K562 (cell line): Measurements from ENCODE around the gene BSX. TPM values are rescaled to one million over a fixed set of nuclear protein-coding genes. Genes with fewer than 3 reads are reported as not detected.

Source experiments
- ATAC-seq: fragments of 200-7000 bp; cut with Tn5 transposase; 3 replicates; pipeline ENCODE4 v1.9.1; 2020; ENCODE audit warnings: moderate library complexity
- BruUV-seq: library from RNA; stranded (reverse); fragments of 400-500 nt; replicated peaks from 2 replicates; lab custom pipeline; 2021; lab: Mats Ljungman, UMichigan
- CTCF ChIA-PET: fragments of 300-600 bp; formaldehyde crosslinking; extraction: SDS; loops from one replicate; lab custom pipeline; 2021; ENCODE audit warnings: low intra/inter-chr PET ratio; lab: Yijun Ruan, JAX
- POLR2A ChIA-PET: fragments of 300-600, 350-650 bp; sonication (Branson Sonifier 250); formaldehyde crosslinking; extraction: SDS; loops from one replicate; lab custom pipeline; 2021; ENCODE audit warnings: antibody characterized with exemption, inconsistent platforms; lab: Yijun Ruan, JAX
- DNase-seq, 4 experiments: peaks; one replicate each; pipeline versions ENCODE4 v3.0.0 to v3.0.0-alpha.2; 2011 to 2018; ENCODE audit warnings: low spot score in 3 of 4, mixed read lengths in 3 of 4; ENCODE audit errors: extremely low read depth in 1 of 4
- FAIRE-seq: peaks from 2 replicates; lab custom pipeline; 2011; peaks lifted over from hg19 to GRCh38; lab: Jason Lieb, UNC
- H2AFZ ChIP-seq: 2 replicates; pipeline ENCODE4 v1.6.0; 2011; ENCODE audit warnings: low read depth, low read length, control low read depth, inconsistent platforms
- H3K27ac ChIP-seq: fragments of 200-600 bp; 3 replicates; pipeline ENCODE4 v1.8.0; 2011; ENCODE audit warnings: low read depth, mild to moderate bottlenecking, control low read depth, inconsistent platforms, low read length, moderate library complexity, mixed read lengths; ENCODE audit errors: extremely low read depth
- H3K27me3 ChIP-seq, 2 experiments: fragments of 300-600 bp in 1 of 2; 2 replicates in 1 of 2; 3 replicates in 1 of 2; pipeline versions ENCODE4 v1.6.0 to v1.8.0; 2011; ENCODE audit warnings: inconsistent platforms in 2 of 2, low read length in 2 of 2, mild to moderate bottlenecking in 1 of 2, mixed read lengths in 1 of 2, moderate library complexity in 1 of 2; ENCODE audit not compliant: control insufficient read depth in 2 of 2, insufficient read depth in 2 of 2
- H3K36me3 ChIP-seq: fragments of 300-600 bp; 3 replicates; pipeline ENCODE4 v1.8.0; 2011; ENCODE audit warnings: mild to moderate bottlenecking, low read length, inconsistent platforms; ENCODE audit not compliant: control insufficient read depth, insufficient read depth
- H3K4me1 ChIP-seq, 2 experiments: fragments of 200-600 bp in 1 of 2; replicated peaks in 1 of 2; 2 replicates in 1 of 2; 3 replicates in 1 of 2; pipeline versions ENCODE4 v1.5.1 to v1.8.0; 2011; ENCODE audit warnings: inconsistent platforms in 2 of 2, low read length in 2 of 2, mild to moderate bottlenecking in 1 of 2, mixed read lengths in 1 of 2, moderate library complexity in 1 of 2; ENCODE audit not compliant: control insufficient read depth in 2 of 2, insufficient read depth in 2 of 2
- H3K4me2 ChIP-seq: 2 replicates; pipeline ENCODE4 v1.6.1; 2011; ENCODE audit warnings: low read length, control low read depth, inconsistent platforms, mixed read lengths; ENCODE audit not compliant: insufficient read depth
- H3K4me3 ChIP-seq: fragments of 200-600 bp; sonication (generic), shearing (Covaris generic); 2 replicates; pipeline ENCODE4 v1.5.1; 2016; ENCODE audit warnings: control low read depth, inconsistent platforms
- H3K79me2 ChIP-seq: fragments of 200-600 bp; 3 replicates; pipeline ENCODE4 v1.8.0; 2011; ENCODE audit warnings: low read length, inconsistent platforms; ENCODE audit not compliant: control insufficient read depth, insufficient read depth
- H3K9ac ChIP-seq, 2 experiments: 2 replicates each; pipeline versions ENCODE4 v1.6.0 to v1.6.1; 2011; ENCODE audit warnings: low read depth in 2 of 2, low read length in 2 of 2, control low read depth in 1 of 2, inconsistent platforms in 1 of 2, mild to moderate bottlenecking in 1 of 2, mixed read lengths in 1 of 2; ENCODE audit not compliant: insufficient read depth in 1 of 2
- H3K9me1 ChIP-seq: one replicate; pipeline ENCODE4 v1.6.0; 2011; ENCODE audit warnings: inconsistent platforms, mild to moderate bottlenecking, low read length, moderate library complexity; ENCODE audit not compliant: control insufficient read depth, insufficient read depth
- H3K9me3 ChIP-seq: replicated peaks from 2 replicates; pipeline ENCODE4 v1.5.1; 2011; ENCODE audit warnings: low read depth, low read length, inconsistent platforms; ENCODE audit not compliant: control insufficient read depth, insufficient read depth
- H4K20me1 ChIP-seq: replicated peaks from 2 replicates; pipeline ENCODE4 v1.6.1; 2011; ENCODE audit warnings: low read length, inconsistent platforms, mixed read lengths; ENCODE audit not compliant: control insufficient read depth, insufficient read depth
- CHCHD3 ChIP-seq: fragments of 250-450 bp; sonication (Bioruptor Pico); IDR thresholded peaks from 2 replicates; pipeline ENCODE4 v2.1.2; 2022; ENCODE audit warnings: mild to moderate bottlenecking
- PBX2 ChIP-seq, 2 experiments: IDR thresholded peaks in 1 of 2; conservative IDR thresholded peaks in 1 of 2; 2 replicates each; pipeline ENCODE4 v1.6.1; 2016; ENCODE audit warnings: low read depth in 2 of 2, mild to moderate bottlenecking in 1 of 2, missing compliant biosample characterization in 1 of 2, missing genetic modification characterization in 1 of 2, moderate library complexity in 1 of 2
- POLR2G ChIP-seq: fragments of 200-400 bp; formaldehyde crosslinking; IDR thresholded peaks from 2 replicates; pipeline ENCODE4 v1.6.1; 2017; ENCODE audit warnings: low read depth, mild to moderate bottlenecking, antibody characterized with exemption, low read length, moderate library complexity
- PYGO2 ChIP-seq: fragments of 450-650 bp; IDR thresholded peaks from 2 replicates; pipeline ENCODE4 v1.6.1; 2016; ENCODE audit warnings: mild to moderate bottlenecking, missing genetic modification characterization, moderate library complexity, missing compliant biosample characterization
- RBM22 ChIP-seq: fragments of 200-400 bp; formaldehyde crosslinking; IDR thresholded peaks from 2 replicates; pipeline ENCODE4 v1.6.1; 2018; ENCODE audit warnings: low read length, low read depth; ENCODE audit not compliant: poor library complexity, severe bottlenecking
- SFPQ ChIP-seq: fragments of 200-400 bp; formaldehyde crosslinking; IDR thresholded peaks from 2 replicates; pipeline ENCODE4 v1.6.1; 2017; ENCODE audit warnings: mild to moderate bottlenecking, low read depth, low read length, moderate library complexity
- ZNF239 ChIP-seq: fragments of 250-450 bp; sonication (Bioruptor Pico); IDR thresholded peaks from 2 replicates; pipeline ENCODE4 v1.4.0; 2020; ENCODE audit warnings: mild to moderate bottlenecking
- ZNF263 ChIP-seq: sonication (generic); formaldehyde crosslinking; IDR thresholded peaks from 2 replicates; pipeline ENCODE4 v1.8.0; 2022; ENCODE audit warnings: mild to moderate bottlenecking, missing genetic modification reagents, borderline replicate concordance
- WGBS: fragments of 100-300 bp; shearing (Covaris generic); methylation state at CpG from one replicate; pipeline ENCODE4 v1.1.6; 2016; ENCODE audit warnings: low coverage, mixed read lengths; ENCODE audit not compliant: insufficient coverage; ENCODE audit errors: missing lambda C conversion rate; 5-methylcytosine and 5-hydroxymethylcytosine counted together
- in situ Hi-C: fragments of 300-500 bp; cut with MboI; formaldehyde crosslinking; loops from 4 replicates; pipeline ENCODE4 v1.15.0; 2018; ENCODE audit warnings: inconsistent platforms, mixed read lengths
- intact Hi-C: fragments of 100-400 bp; cut with micrococcal nuclease; formaldehyde crosslinking; loops from 2 replicates; pipeline ENCODE4 v1.14.2; 2022
- polyA plus RNA-seq, 8 experiments: library from polyadenylated mRNA; depleted of rRNA in 4 of 8; stranded (reverse) in 5 of 8; unstranded in 3 of 8; fragments of >200 nt; fragmentation: Nextera tagmentation in 2 of 8; fragmentation: Illumina TruSeq in 1 of 8; extraction: Ambion mirVana in 2 of 8; extraction: Trizol in 1 of 8; gene quantifications; 2 replicates each; pipeline versions ENCODE4 v1.2.1 to v1.2.3, GENCODE V29; 2011 to 2014; ENCODE audit warnings: inconsistent platforms in 1 of 8, missing spikeins in 1 of 8
- total RNA-seq, 7 experiments: library from RNA; depleted of rRNA in 6 of 7; stranded (reverse); fragments of >200 nt in 6 of 7; fragmentation: Illumina TruSeq in 2 of 7; extraction: Trizol in 2 of 7; gene quantifications; 2 replicates each; pipeline versions ENCODE4 v1.2.1 to v1.2.3, GENCODE V29; 2011 to 2021; ENCODE audit warnings: low replicate concordance in 1 of 7

Gene BSX
- total and polyA plus RNA-seq, 9 of the 15 experiments (the other 6 are each of a cell fraction or from before 2014, with no cell fraction given): not detected

DNA sequence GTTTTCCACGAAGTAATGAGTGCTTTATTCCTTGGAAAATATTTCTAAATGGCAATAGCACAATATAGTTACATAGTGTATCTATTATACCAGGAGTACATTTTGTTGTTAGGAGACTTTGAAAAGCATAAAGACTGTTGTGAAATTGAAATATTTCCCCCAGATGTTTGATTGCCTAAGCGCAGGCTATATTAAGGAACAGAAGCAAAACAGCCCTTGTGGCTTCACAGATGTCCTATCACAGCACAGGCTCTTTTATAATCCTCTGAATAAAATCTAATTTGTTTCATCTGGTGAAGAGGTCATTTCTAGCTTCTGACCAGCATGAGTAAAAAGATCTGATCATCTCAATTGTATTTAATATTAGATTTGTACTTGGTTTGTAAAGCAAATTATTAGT is 48.2 kb downstream of the BSX start (continued):
- no peak for TF ChIP-seq SFPQ
- TF ChIP-seq PBX2 (CRISPR knock-in tag; IDR thresholded peaks at IDR 0.05; ENCODE audit: low read depth): no peak
- no peak for TF ChIP-seq PBX2 (tag; conservative IDR thresholded peaks at IDR 0.05; ENCODE audit: low read depth)
- no peak for TF ChIP-seq CHCHD3 (CRISPR knock-in tag)
- TF ChIP-seq ZNF263 (CRISPR knock-in tag): no peak
- TF ChIP-seq, all 486 proteins: peak for 0

DNA sequence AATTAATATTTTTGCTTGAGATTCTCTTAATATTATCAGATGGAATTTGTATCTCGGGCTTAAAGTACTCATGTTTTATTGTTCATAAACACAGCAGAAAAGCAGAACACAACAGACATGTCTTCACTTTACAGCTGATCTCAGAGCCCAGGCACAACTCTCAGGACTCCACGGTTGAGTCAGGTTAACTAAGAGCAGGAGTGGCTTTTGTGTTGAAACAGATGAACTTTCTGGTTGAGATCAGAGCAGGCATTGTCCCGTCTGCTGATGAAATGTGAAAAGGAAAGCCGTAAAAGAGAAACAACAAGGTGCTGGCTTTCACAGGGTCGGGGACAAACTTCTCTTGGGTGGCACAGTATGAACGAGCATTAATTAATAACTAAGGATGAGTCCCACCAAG is 50.1 kb downstream of the BSX start:
- DNase-seq (no peak), FAIRE-seq (no peak), ATAC-seq (no peak)
- H3K4me3 ChIP-seq: no peak overlapping the region
- H3K4me1 ChIP-seq: no peaks in the 10 kb centered on the region
- POLR2A ChIA-PET: no interaction called here
- H3K79me2 ChIP-seq: no peaks in the 10 kb centered on the region
- CTCF ChIA-PET: no interaction called here
- H3K9ac ChIP-seq: no peak overlapping the region
- 0% methylated on average over 6 of the region's 6 CpGs for WGBS
- no TSS peak for BruUV-seq
- no peak overlapping the region for H3K27ac ChIP-seq
- no peaks in the 10 kb centered on the region for H4K20me1 ChIP-seq
- no peak overlapping the region for H2AFZ ChIP-seq
- no peaks in the 10 kb centered on the region for H3K9me3 ChIP-seq
- H3K36me3 ChIP-seq: no peaks in the 10 kb centered on the region
- intact Hi-C loops: no loop called here
- in situ Hi-C loops: no loop called here
- no peak for TF ChIP-seq PYGO2 (tag)
- no peak for TF ChIP-seq POLR2G
- TF ChIP-seq RBM22: no peak
- TF ChIP-seq ZNF239 (CRISPR knock-in tag): no peak
- no peaks in the 10 kb centered on the region for H3K27me3 ChIP-seq
- H3K9me1 ChIP-seq: no peaks in the 10 kb centered on the region
- no peak overlapping the region for H3K4me2 ChIP-seq
